Lower lobe of right lung (tissue), 2 donors: ENCODE measurements around the gene SRC. TPM values are rescaled to one million over a fixed set of nuclear protein-coding genes. Genes with fewer than 3 reads are reported as not detected.

Experiments
- ATAC-seq, 2 donors: fragments of 200-7000 bp; cut with Tn5 transposase; one replicate each; pipeline ENCODE4 v1.9.1; 2020 to 2022; ENCODE audit warnings: mild to moderate bottlenecking in 2 of 2, moderate library complexity in 2 of 2
- DNase-seq: peaks from one replicate; pipeline ENCODE4 v3.0.0-alpha.2; 2020
- H3K27ac ChIP-seq: fragments of 200-600 bp; one replicate; pipeline ENCODE4 v1.8.0; 2022
- H3K27me3 ChIP-seq: fragments of 200-600 bp; one replicate; pipeline ENCODE4 v1.8.0; 2022; ENCODE audit warnings: low read depth
- H3K36me3 ChIP-seq: fragments of 200-600 bp; one replicate; pipeline ENCODE4 v1.8.0; 2022; ENCODE audit warnings: mild to moderate bottlenecking
- H3K4me1 ChIP-seq: fragments of 200-600 bp; one replicate; pipeline ENCODE4 v1.8.0; 2022
- H3K4me3 ChIP-seq: fragments of 200-600 bp; one replicate; pipeline ENCODE4 v1.8.0; 2022; ENCODE audit warnings: mild to moderate bottlenecking
- H3K9me3 ChIP-seq: fragments of 200-600 bp; one replicate; pipeline ENCODE4 v1.8.0; 2022
- intact Hi-C: fragments of 100-400 bp; cut with DNase I; formaldehyde crosslinking; loops from one replicate; pipeline ENCODE4 v1.11.0; 2022
- long read RNA-seq: library from polyadenylated mRNA; unstranded; transcript quantifications from one replicate; pipeline ENCODE4 v2.0.0, GENCODE V29; 2021
- total RNA-seq: library from RNA; stranded (reverse); fragmentation: NEBNext Ultra II Directional; extraction: Animal tissue kit (Norgen Biotek cat#: 25700); gene quantifications from one replicate; pipeline ENCODE4 v1.2.1, GENCODE V29; 2021
- TF ChIP-seq, protein P1 (sequence below): fragments of 200-600 bp; IDR thresholded peaks from one replicate; pipeline ENCODE4 v1.8.0; 2022; ENCODE audit warnings: antibody characterized with exemption, mild to moderate bottlenecking
- donor health status: DM: no; HTN: yes; CAD: no; lungs with severe emphysema.

The SRC gene
- 72.7 TPM for total RNA-seq
- long read RNA-seq, full-length matches to known transcripts: 2 of 14 reads
- long read RNA-seq, partial matches to known transcripts: 6 of 14 reads
- long read RNA-seq, other reads (novel, unspliced or antisense): 6 of 14 reads

DNA sequence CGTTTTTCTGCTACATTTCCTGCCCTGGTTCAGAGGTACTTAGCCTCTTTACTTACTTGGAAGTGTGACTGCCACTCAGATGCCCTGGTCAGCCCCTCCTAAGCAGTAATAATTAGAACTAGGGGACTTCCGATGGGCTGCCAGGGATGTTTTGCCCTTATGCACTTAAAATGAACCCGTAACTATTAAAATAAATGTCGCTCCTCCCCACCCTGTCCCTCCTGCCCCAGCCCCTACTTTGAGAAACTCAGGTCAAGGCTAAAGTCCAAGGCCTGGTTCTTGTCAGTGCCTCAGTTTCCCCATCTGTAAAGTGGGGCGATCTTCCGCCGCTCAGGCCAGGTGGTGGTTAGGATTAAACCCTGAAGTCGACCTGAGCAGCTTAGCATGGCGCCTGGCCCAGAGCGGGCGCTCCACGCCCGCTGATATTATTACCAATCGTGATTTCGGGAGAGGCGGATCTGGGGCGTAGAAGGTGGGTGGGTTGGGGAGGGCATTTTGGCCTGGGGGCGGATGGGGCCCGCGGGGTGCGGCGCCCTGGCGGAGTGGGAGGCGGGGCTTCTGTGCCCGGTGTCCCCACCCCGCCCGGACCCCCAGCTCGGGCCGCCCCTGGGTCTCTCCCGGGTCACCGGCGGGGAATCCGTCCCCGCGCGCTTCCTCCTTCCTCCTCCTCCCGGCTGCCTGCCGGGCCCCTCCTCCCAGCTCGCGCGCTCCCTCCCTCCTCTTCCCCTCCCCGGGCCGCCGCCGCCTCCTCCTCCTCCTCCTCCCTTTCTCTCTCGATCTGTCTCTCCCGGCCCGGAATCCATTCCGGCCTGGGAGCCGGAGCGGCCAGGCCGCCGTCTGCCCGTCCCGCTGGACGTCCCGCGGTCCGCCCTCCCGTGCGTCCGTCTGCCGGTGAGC, at the start of gene SRC:
SRC (plus strand) TSS at position 802 of the 897 bp plus-strand sequence. CDS start 38,014 bp downstream, outside the sequence.
- Histone ChIP-seq H3K4me1 (peaks cover 44% of the 10 kb centered on the region), H3K4me3 (peak within 1 kb of the TSS; percentile 64), H3K36me3 (no peaks in the 10 kb centered on the region), H3K27me3 (no peaks in the 10 kb centered on the region), H3K27ac (peak within 1 kb of the TSS; percentile 82), H3K9me3 (no peaks in the 10 kb centered on the region)
- TF ChIP-seq, protein P1, sequence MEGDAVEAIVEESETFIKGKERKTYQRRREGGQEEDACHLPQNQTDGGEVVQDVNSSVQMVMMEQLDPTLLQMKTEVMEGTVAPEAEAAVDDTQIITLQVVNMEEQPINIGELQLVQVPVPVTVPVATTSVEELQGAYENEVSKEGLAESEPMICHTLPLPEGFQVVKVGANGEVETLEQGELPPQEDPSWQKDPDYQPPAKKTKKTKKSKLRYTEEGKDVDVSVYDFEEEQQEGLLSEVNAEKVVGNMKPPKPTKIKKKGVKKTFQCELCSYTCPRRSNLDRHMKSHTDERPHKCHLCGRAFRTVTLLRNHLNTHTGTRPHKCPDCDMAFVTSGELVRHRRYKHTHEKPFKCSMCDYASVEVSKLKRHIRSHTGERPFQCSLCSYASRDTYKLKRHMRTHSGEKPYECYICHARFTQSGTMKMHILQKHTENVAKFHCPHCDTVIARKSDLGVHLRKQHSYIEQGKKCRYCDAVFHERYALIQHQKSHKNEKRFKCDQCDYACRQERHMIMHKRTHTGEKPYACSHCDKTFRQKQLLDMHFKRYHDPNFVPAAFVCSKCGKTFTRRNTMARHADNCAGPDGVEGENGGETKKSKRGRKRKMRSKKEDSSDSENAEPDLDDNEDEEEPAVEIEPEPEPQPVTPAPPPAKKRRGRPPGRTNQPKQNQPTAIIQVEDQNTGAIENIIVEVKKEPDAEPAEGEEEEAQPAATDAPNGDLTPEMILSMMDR: no peak
- DNase-seq (peak; percentile 87), ATAC-seq (peak; percentile 68 to 75)
- intact Hi-C loops: no loop called here

DNA sequence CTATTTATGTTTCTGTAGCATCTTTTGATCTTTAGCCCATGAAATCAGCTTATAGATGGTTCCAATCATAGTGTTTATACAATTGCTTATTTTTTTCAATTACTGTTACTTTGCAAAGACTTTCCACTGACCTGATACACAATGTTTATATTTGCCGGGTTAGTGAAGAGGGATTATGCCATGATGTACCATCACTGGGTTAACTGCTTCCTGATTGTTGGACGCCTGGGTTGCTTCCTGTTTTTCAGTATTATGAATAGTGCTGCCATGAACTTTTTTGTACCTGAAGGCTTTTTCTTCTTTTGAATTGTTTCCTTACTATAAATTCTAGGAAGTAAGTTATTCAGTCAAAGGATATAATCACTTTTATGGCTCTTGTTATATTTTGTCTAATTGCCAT, 49.6 kb upstream of the SRC start:
- intact Hi-C loops: no loop called here
- H3K27ac ChIP-seq: no peak overlapping the region
- ATAC-seq (no peak), DNase-seq (no peak)
- H3K9me3 ChIP-seq: no peaks in the 10 kb centered on the region
- no peaks in the 10 kb centered on the region for H3K27me3 ChIP-seq
- H3K4me3 ChIP-seq: no peak overlapping the region
- TF ChIP-seq, protein P1: no peak
- peaks cover 37% of the 10 kb centered on the region for H3K4me1 ChIP-seq
- peaks cover 18% of the 10 kb centered on the region for H3K36me3 ChIP-seq

DNA sequence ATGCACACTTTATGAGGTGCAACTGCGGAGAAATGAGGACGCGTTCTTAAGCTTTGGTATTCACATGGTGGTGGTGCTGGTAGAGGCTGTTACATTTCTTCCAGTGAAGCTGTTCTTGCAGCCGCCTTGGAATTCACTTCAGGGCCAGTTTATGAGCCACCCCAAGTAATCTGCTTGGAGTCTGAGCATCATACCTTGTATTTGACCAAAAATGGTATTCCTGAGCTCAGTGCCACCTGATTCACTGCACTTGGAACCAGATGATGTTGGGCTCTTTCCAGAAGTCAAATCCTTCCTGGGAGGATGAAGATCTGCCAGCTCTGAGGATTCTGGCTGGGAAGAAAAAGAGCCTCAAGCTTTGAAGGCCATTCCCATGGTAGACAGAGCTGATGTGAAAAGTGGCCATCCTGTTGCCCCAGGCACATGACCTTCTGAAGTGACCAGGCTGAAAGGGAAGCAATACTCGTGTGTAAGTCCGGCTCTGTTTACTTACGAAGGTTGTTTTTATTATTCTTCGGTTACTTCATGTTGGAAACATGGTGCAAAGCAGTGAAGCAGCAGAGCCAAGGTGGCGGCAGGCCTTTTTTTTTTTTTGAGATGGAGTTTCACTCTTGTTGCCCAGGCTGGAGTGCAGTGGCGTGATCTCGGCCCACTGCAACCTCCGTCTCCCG, 48.7 kb upstream of the SRC start:
- Histone ChIP-seq H3K27me3 (no peaks in the 10 kb centered on the region), H3K27ac (no peak overlapping the region), H3K9me3 (no peaks in the 10 kb centered on the region), H3K4me3 (no peak overlapping the region), H3K36me3 (peaks cover 27% of the 10 kb centered on the region), H3K4me1 (peaks cover 32% of the 10 kb centered on the region)
- TF ChIP-seq, protein P1: no peak
- DNase-seq (no peak), ATAC-seq (no peak)
- intact Hi-C loops: no loop called here

DNA sequence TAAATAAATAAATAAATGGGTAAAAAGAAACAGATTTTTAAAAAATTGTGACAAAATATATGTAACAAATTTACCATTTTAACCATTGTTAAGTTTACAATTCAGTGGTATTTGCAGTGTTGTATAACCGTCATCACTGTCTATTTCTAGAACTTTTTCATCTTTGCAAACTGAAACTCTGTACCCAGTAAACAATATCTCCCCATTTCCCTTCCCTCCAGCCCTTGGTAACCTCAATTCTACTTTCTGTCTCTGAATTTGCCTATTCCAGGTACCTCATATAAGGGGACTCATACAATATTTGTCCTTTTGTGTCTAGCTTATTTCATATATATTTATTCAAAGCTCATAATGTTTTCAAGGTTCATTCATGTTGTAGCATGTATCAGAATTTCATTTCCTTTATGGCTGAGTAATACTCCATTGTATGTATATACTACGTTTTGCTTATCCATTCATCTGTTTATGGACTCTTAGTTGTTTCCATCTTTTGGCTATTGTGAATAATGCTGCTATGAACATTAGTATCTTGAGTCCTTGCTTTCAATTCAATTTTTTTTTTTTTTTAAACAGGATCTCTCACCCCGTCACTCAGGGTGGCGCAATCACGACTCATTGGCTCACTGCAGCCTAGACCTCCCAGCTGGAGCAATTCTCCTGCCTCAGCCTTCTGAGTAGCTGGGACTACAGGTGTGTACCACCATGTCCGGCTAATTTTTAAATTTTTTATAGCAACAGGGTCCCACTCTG, 47.6 kb upstream of the SRC start:
- no peak overlapping the region for H3K4me3 ChIP-seq
- no peak overlapping the region for H3K27ac ChIP-seq
- ATAC-seq: no peak
- no peaks in the 10 kb centered on the region for H3K27me3 ChIP-seq
- intact Hi-C loops: no loop called here
- DNase-seq: no peak
- peaks cover 32% of the 10 kb centered on the region for H3K4me1 ChIP-seq
- TF ChIP-seq, protein P1: no peak
- no peaks in the 10 kb centered on the region for H3K9me3 ChIP-seq
- peaks cover 38% of the 10 kb centered on the region for H3K36me3 ChIP-seq
